GM20431 (cell line): ENCODE results near the gene ASB8.
"Not testable (repeated sequence)": the region's sequence is repeated elsewhere in the genome, so short reads cannot be mapped to it uniquely, and the experiment has no call there.

Experiments
- in situ Hi-C: fragments of 300-500 bp; cut with MseI, MboI; formaldehyde crosslinking; loops from one replicate; pipeline ENCODE4 v1.15.0; 2020; ENCODE audit warnings: low sequenced_read_pairs; ENCODE audit not compliant: unreplicated experiment

The ASB8 gene

GRCh38 chr12:48151103-48151771 is 6.1 kb downstream of the ASB8 start:
- in situ Hi-C loops, result loop anchor here (25.0 kb wide), 1 partner anchor 189 kb away; the partner anchor contains the start of gene TMEM106C

GRCh38 chr12:48145981-48146380 is 11.3 kb downstream of the ASB8 start:
- in situ Hi-C loops, result no loop called here

GRCh38 chr12:48143898-48144297 is 13.4 kb downstream of the ASB8 start:
- in situ Hi-C loops, result no loop called here

GRCh38 chr12:48142818-48143674 is 14.3 kb downstream of the ASB8 start:
- in situ Hi-C loops, result no loop called here

GRCh38 chr12:48135027-48135426 is 22.3 kb downstream of the ASB8 start:
- in situ Hi-C loops, result no loop called here

- in situ Hi-C loops, result no loop called here
Observed at GRCh38 chr12:48132826-48133225, 24.5 kb downstream of the ASB8 start.

- in situ Hi-C loops, result no loop called here
Observed at GRCh38 chr12:48131517-48131916, 25.8 kb downstream of the ASB8 start.

GRCh38 chr12:48129376-48129775 is 27.9 kb downstream of the ASB8 start:
- in situ Hi-C loops, result no loop called here

- in situ Hi-C loops, result no loop called here
Observed at GRCh38 chr12:48128800-48129199, 28.5 kb downstream of the ASB8 start.

GRCh38 chr12:48126953-48127630 is 30.2 kb downstream of the ASB8 start:
- in situ Hi-C loops, result no loop called here

GRCh38 chr12:48125985-48126384 is 31.3 kb downstream of the ASB8 start:
- in situ Hi-C loops, result no loop called here

- in situ Hi-C loops, result not testable (repeated sequence)
Observed at GRCh38 chr12:48125542-48125941, 31.8 kb downstream of the ASB8 start.

GRCh38 chr12:48123169-48123568 is 34.1 kb downstream of the ASB8 start:
- in situ Hi-C loops, result no loop called here

GRCh38 chr12:48122065-48122834 is 35.1 kb downstream of the ASB8 start:
- in situ Hi-C loops, result no loop called here

- in situ Hi-C loops, result no loop called here
Observed at GRCh38 chr12:48121522-48121921, 35.8 kb downstream of the ASB8 start.

GRCh38 chr12:48119834-48120195 is 37.5 kb downstream of the ASB8 start:
- in situ Hi-C loops, result no loop called here

GRCh38 chr12:48119078-48119833 is 38.1 kb downstream of the ASB8 start, which contains the start of gene PFKM:
Gene PFKM (plus strand): TSS chr12:48119364. CDS start chr12:48122775, 3,411 bp downstream.
- in situ Hi-C loops, result no loop called here

- in situ Hi-C loops, result no loop called here
Observed at GRCh38 chr12:48118284-48118871, 38.9 kb downstream of the ASB8 start.

GRCh38 chr12:48115957-48116356 is 41.4 kb downstream of the ASB8 start:
- in situ Hi-C loops, result no loop called here
